Ascending aorta (tissue), 2 donors: Measurements from ENCODE around the gene MAPK10. TPM values are rescaled to one million over a fixed set of nuclear protein-coding genes. Genes with fewer than 3 reads are reported as not detected.
"Not testable (repeated sequence)": the region's sequence is repeated elsewhere in the genome, so short reads cannot be mapped to it uniquely, and the experiment has no call there.

Experiments used
- DNase-seq, 2 donors: peaks; one replicate each; pipeline ENCODE4 v3.0.0-alpha.2; 2019; ENCODE audit warnings: low spot score in 2 of 2
- H3K27ac ChIP-seq, 2 donors: fragments of 200-600 bp; sonication (generic); one replicate each; pipeline ENCODE4 v1.5.1; 2016 to 2017; ENCODE audit warnings: mild to moderate bottlenecking in 1 of 2
- H3K27me3 ChIP-seq: fragments of 200-600 bp; sonication (generic); one replicate; pipeline ENCODE4 v1.5.1; 2017
- H3K36me3 ChIP-seq, 2 donors: fragments of 200-600 bp; sonication (generic); one replicate each; pipeline ENCODE4 v1.5.1; 2016
- H3K4me1 ChIP-seq, 2 donors: fragments of 200-600 bp; sonication (generic); one replicate each; pipeline ENCODE4 v1.5.1; 2016 to 2017; ENCODE audit warnings: mild to moderate bottlenecking in 1 of 2
- H3K4me3 ChIP-seq, 2 donors: fragments of 200-600 bp; sonication (generic); one replicate each; pipeline ENCODE4 v1.5.1; 2016 to 2017; ENCODE audit warnings: mild to moderate bottlenecking in 1 of 2
- H3K9me3 ChIP-seq, 2 donors: fragments of 200-600 bp; sonication (generic); one replicate each; pipeline ENCODE4 v1.5.1; 2016
- CTCF ChIP-seq, 3 experiments: fragments of 200-600 bp in 2 of 3; fragments of 450-650 bp in 1 of 3; sonication (generic) in 2 of 3; IDR thresholded peaks; one replicate each; pipeline ENCODE4 v1.5.1; 2016 to 2019; ENCODE audit warnings: antibody characterized with exemption in 3 of 3, mild to moderate bottlenecking in 1 of 3, moderate library complexity in 1 of 3
- intact Hi-C: fragments of 100-400 bp; cut with DNase I; formaldehyde crosslinking; loops from one replicate; pipeline ENCODE4 v1.15.1; 2023
- total RNA-seq: library from RNA; depleted of rRNA; stranded (reverse); fragments of >200 nt; gene quantifications from one replicate; pipeline ENCODE4 v1.1.0, GENCODE V29; 2016

MAPK10 gene
- total RNA-seq, 1 donor from 2014 or later, result 9.3 TPM

- intact Hi-C loops, result loop anchor here (2.0 to 5.0 kb wide), 4 partner anchors 77 to 211 kb away; no protein-coding TSS in a partner anchor
- peaks cover 0 to 6% of the 10 kb centered on the region in 2 donors for H3K4me1 ChIP-seq
- H3K9me3 ChIP-seq, result no peaks in the 10 kb centered on the region
- H3K4me3 ChIP-seq, result no peak overlapping the region
- no peak for DNase-seq
- no peak for TF ChIP-seq CTCF (IDR thresholded peaks at IDR 0.05)
- no peaks in the 10 kb centered on the region for H3K27me3 ChIP-seq
- no peaks in the 10 kb centered on the region for H3K36me3 ChIP-seq
- H3K27ac ChIP-seq, result peak overlapping the region in 1 of 2 donors; percentile 5
These were observed 392.0 kb downstream of the MAPK10 start for GRCh38 chr4:85967872-85968271.

GRCh38 chr4:85966373-85966772, 393.5 kb downstream of the MAPK10 start:
- intact Hi-C loops, result loop anchor here (2.0 to 5.0 kb wide), 2 partner anchors 140 to 209 kb away; no protein-coding TSS in a partner anchor
- no peak overlapping the region for H3K4me3 ChIP-seq
- no peak for DNase-seq
- no peak for TF ChIP-seq CTCF (IDR thresholded peaks at IDR 0.05)
- no peaks in the 10 kb centered on the region for H3K36me3 ChIP-seq
- H3K9me3 ChIP-seq, result no peaks in the 10 kb centered on the region
- H3K27ac ChIP-seq, result peak overlapping the region in 1 of 2 donors; percentile 11
- H3K4me1 ChIP-seq, result peaks cover 0 to 6% of the 10 kb centered on the region in 2 donors
- H3K27me3 ChIP-seq, result no peaks in the 10 kb centered on the region

- no peak overlapping the region for H3K27ac ChIP-seq
- H3K4me3 ChIP-seq, result no peak overlapping the region
These were observed 394.3 kb downstream of the MAPK10 start for GRCh38 chr4:85965529-85965928.

GRCh38 chr4:85965017-85965416, 394.8 kb downstream of the MAPK10 start:
- H3K27me3 ChIP-seq, H3K27ac ChIP-seq, H3K4me1 ChIP-seq, H3K9me3 ChIP-seq, H3K36me3 ChIP-seq, DNase-seq, H3K4me3 ChIP-seq: not testable (repeated sequence)
- intact Hi-C loops, result loop anchor here (5.0 kb wide), 1 partner anchor 208 kb away; no protein-coding TSS in a partner anchor

More at GRCh38 chr4:85965529-85965928, 394.3 kb downstream of the MAPK10 start:
- no peaks in the 10 kb centered on the region for H3K27me3 ChIP-seq
- TF ChIP-seq CTCF (IDR thresholded peaks at IDR 0.05), result no peak
- intact Hi-C loops, result loop anchor here (5.0 kb wide), 1 partner anchor 208 kb away; no protein-coding TSS in a partner anchor
- H3K4me1 ChIP-seq, result peaks cover 0 to 6% of the 10 kb centered on the region in 2 donors
- DNase-seq, result no peak
- no peaks in the 10 kb centered on the region for H3K9me3 ChIP-seq
- H3K36me3 ChIP-seq, result no peaks in the 10 kb centered on the region

GRCh38 chr4:85964298-85964697, 395.6 kb downstream of the MAPK10 start:
- Histone ChIP-seq H3K36me3 (no peaks in the 10 kb centered on the region), H3K4me3 (no peak overlapping the region), H3K4me1 (peaks cover 0 to 6% of the 10 kb centered on the region in 2 donors), H3K27me3 (no peaks in the 10 kb centered on the region), H3K27ac (no peak overlapping the region), H3K9me3 (no peaks in the 10 kb centered on the region)
- intact Hi-C loops, result no loop called here
- no peak for DNase-seq
- TF ChIP-seq CTCF (IDR thresholded peaks at IDR 0.05), result peak in 1 of 3 experiments; percentile 8

GRCh38 chr4:85963231-85963630, 396.6 kb downstream of the MAPK10 start:
- no peaks in the 10 kb centered on the region for H3K9me3 ChIP-seq
- no peak overlapping the region for H3K27ac ChIP-seq
- no peaks in the 10 kb centered on the region for H3K27me3 ChIP-seq
- no peaks in the 10 kb centered on the region for H3K36me3 ChIP-seq
- intact Hi-C loops, result no loop called here
- H3K4me1 ChIP-seq, result peaks cover 0 to 2% of the 10 kb centered on the region in 2 donors
- no peak overlapping the region for H3K4me3 ChIP-seq
- DNase-seq, result no peak
- no peak for TF ChIP-seq CTCF (IDR thresholded peaks at IDR 0.05)
